ENCODE results near the gene PCGF3.

- TF ChIP-seq PPARA (CRISPR knock-in tag; IDR thresholded peaks at IDR 0.05; ENCODE audit: borderline replicate concordance), result no peak
- TF ChIP-seq CREB5 (CRISPR knock-in tag; IDR thresholded peaks at IDR 0.05; ENCODE audit: low read depth), result no peak
- no peak for TF ChIP-seq ZFP3 (CRISPR knock-in tag; IDR thresholded peaks at IDR 0.05)
- no peak for TF ChIP-seq ZFP30 (CRISPR knock-in tag; IDR thresholded peaks at IDR 0.05)
- no peak for TF ChIP-seq ZNF565 (CRISPR knock-in tag; conservative IDR thresholded peaks at IDR 0.05; ENCODE audit: low read depth)
Observed at GRCh38 chr4:738781-739280, 33.2 kb downstream of the PCGF3 start.

Data from SK-N-SH treated with all-trans-retinoic acid at 6 μM for 48 hours (cell line).